ENCODE measurements around the gene GPATCH4. TPM values are rescaled to one million over a fixed set of nuclear protein-coding genes. Genes with fewer than 3 reads are reported as not detected.

Gene GPATCH4
- 33.6 TPM for polyA plus RNA-seq (2012; ENCODE audit: low read depth, missing spikeins)

DNA sequence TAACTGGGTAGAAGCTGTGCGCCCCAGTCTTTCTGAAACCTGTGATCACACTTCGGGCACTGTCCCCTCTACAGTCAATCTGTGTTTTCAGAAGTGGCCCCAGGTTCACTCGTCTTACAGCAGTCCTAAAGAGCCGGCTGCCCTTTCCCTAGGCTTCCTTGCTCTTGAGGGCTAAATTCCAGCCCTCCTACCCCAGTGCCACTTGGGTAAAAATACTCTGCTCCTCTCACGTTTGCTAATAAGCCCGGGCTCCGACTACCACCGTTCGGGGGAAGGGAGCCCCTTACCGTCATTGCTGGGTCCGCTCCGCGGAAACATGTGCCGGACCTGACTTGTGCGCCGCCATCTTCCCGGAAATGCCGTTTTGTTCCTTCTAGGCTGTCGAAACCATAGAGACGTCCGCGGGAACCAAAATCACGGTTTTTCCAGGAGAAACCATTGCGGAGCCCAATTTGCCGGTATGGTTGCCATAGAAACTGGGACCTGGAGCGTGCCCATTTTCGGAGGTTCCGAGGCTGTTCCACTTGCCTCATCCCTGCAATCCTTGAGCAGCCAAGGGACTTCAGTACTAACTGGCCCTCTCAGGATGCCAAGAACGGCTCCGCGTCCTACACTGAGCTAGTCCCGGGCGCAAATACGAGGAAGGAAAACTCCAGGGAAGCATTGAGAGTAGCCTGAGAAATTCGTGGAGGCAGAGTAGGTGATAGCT, at the start of gene GPATCH4:
GPATCH4 (minus strand) TSS at position 358 of the 709 bp plus-strand sequence.
- DNase-seq (ENCODE audit: insufficient read length, low spot score) (no peak), FAIRE-seq (peak; percentile 76)
- peak; percentile 91 for TF ChIP-seq POLR2A (IDR thresholded peaks at IDR 0.05; ENCODE audit: low read depth, low read length)
- peak; percentile 97 for TF ChIP-seq TAF1 (IDR thresholded peaks at IDR 0.05; ENCODE audit: low read depth, low read length)
- TF ChIP-seq SPI1 (IDR thresholded peaks at IDR 0.05; ENCODE audit: low read depth, low read length) = no peak
- peak; percentile 75 for TF ChIP-seq POU2F2 (IDR thresholded peaks at IDR 0.05; ENCODE audit: low read depth, low read length)
- TF ChIP-seq POLR2AphosphoS5 (IDR thresholded peaks at IDR 0.05; ENCODE audit: low read depth, low read length) = peak; percentile 90
- TF ChIP-seq PAX5 (IDR thresholded peaks at IDR 0.05; ENCODE audit: insufficient read depth, low read length, severe bottlenecking) = no peak

DNA sequence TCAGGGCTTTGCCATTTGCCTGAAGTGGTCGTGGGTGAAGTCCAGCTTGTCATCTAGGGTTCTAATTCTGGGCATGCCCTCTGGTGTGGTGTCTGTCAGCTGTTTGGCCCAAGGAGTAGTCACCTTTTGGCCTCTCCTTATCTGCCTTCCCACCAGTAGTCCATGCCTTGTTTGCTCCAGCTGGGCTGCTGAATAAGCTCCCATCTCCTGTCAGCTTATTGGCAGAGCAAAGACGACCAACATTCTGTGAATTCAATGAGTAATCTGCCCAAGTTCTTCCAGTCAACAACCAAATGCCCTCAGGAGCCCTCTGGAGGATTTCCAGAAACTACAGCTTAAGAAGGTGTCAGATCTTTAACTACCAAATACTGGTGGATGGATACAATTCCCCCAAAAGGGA, 47.7 kb upstream of the GPATCH4 start:
- FAIRE-seq (no peak), DNase-seq (ENCODE audit: insufficient read length, low spot score) (no peak)
- TF ChIP-seq POLR2A (IDR thresholded peaks at IDR 0.05; ENCODE audit: low read depth, low read length) (no peak), PAX5 (IDR thresholded peaks at IDR 0.05; ENCODE audit: insufficient read depth, low read length, severe bottlenecking) (no peak), POLR2AphosphoS5 (IDR thresholded peaks at IDR 0.05; ENCODE audit: low read depth, low read length) (no peak), SPI1 (IDR thresholded peaks at IDR 0.05; ENCODE audit: low read depth, low read length) (no peak), POU2F2 (IDR thresholded peaks at IDR 0.05; ENCODE audit: low read depth, low read length) (no peak), TAF1 (IDR thresholded peaks at IDR 0.05; ENCODE audit: low read depth, low read length) (no peak)

DNA sequence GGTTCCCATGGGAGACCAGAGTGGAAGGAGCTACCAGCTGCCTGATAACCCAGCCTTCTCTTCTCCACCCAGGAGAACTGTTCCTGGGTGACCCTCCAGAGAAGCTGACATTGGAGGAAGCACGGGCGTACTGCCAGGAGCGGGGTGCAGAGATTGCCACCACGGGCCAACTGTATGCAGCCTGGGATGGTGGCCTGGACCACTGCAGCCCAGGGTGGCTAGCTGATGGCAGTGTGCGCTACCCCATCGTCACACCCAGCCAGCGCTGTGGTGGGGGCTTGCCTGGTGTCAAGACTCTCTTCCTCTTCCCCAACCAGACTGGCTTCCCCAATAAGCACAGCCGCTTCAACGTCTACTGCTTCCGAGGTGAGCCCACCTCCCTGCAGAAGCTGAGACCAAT, 47.2 kb upstream of the GPATCH4 start:
- no peak for TF ChIP-seq POLR2AphosphoS5 (IDR thresholded peaks at IDR 0.05; ENCODE audit: low read depth, low read length)
- TF ChIP-seq PAX5 (IDR thresholded peaks at IDR 0.05; ENCODE audit: insufficient read depth, low read length, severe bottlenecking) = no peak
- TF ChIP-seq POLR2A (IDR thresholded peaks at IDR 0.05; ENCODE audit: low read depth, low read length) = no peak
- no peak for TF ChIP-seq POU2F2 (IDR thresholded peaks at IDR 0.05; ENCODE audit: low read depth, low read length)
- TF ChIP-seq TAF1 (IDR thresholded peaks at IDR 0.05; ENCODE audit: low read depth, low read length) = no peak
- TF ChIP-seq SPI1 (IDR thresholded peaks at IDR 0.05; ENCODE audit: low read depth, low read length) = no peak
- no peak for DNase-seq (ENCODE audit: insufficient read length, low spot score)
- no peak for FAIRE-seq

DNA sequence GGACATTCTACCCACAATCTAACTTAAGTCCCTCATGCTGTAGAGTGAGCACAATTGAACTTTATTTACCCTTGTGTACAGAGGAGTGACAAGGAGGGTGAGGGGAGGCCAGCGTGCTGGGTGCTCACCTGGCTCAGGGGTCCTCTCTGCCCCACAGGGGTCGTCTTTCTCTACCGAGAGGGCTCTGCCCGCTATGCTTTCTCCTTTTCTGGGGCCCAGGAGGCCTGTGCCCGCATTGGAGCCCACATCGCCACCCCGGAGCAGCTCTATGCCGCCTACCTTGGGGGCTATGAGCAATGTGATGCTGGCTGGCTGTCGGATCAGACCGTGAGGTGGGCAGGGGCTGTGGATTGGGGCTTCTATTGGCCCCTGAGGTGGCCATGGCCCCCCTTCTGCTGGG, 46.1 kb upstream of the GPATCH4 start:
- TF ChIP-seq POLR2AphosphoS5 (IDR thresholded peaks at IDR 0.05; ENCODE audit: low read depth, low read length) = no peak
- no peak for TF ChIP-seq POLR2A (IDR thresholded peaks at IDR 0.05; ENCODE audit: low read depth, low read length)
- TF ChIP-seq SPI1 (IDR thresholded peaks at IDR 0.05; ENCODE audit: low read depth, low read length) = no peak
- no peak for TF ChIP-seq PAX5 (IDR thresholded peaks at IDR 0.05; ENCODE audit: insufficient read depth, low read length, severe bottlenecking)
- TF ChIP-seq TAF1 (IDR thresholded peaks at IDR 0.05; ENCODE audit: low read depth, low read length) = no peak
- no peak for TF ChIP-seq POU2F2 (IDR thresholded peaks at IDR 0.05; ENCODE audit: low read depth, low read length)
- no peak for FAIRE-seq

DNA sequence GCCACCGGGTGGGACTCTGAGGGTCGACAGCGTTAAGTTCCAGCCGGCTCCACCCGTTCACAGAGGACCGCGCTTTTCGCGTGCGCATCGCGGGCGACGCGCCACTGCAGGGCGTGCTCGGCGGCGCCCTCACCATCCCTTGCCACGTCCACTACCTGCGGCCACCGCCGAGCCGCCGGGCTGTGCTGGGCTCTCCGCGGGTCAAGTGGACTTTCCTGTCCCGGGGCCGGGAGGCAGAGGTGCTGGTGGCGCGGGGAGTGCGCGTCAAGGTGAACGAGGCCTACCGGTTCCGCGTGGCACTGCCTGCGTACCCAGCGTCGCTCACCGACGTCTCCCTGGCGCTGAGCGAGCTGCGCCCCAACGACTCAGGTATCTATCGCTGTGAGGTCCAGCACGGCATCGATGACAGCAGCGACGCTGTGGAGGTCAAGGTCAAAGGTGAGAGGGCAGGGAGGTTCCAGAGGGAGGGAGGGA, 45.5 kb upstream of the GPATCH4 start:
- FAIRE-seq = no peak
- TF ChIP-seq POU2F2 (IDR thresholded peaks at IDR 0.05; ENCODE audit: low read depth, low read length) (no peak), SPI1 (IDR thresholded peaks at IDR 0.05; ENCODE audit: low read depth, low read length) (no peak), TAF1 (IDR thresholded peaks at IDR 0.05; ENCODE audit: low read depth, low read length) (no peak), POLR2A (IDR thresholded peaks at IDR 0.05; ENCODE audit: low read depth, low read length) (no peak), POLR2AphosphoS5 (IDR thresholded peaks at IDR 0.05; ENCODE audit: low read depth, low read length) (no peak), PAX5 (IDR thresholded peaks at IDR 0.05; ENCODE audit: insufficient read depth, low read length, severe bottlenecking) (no peak)
- DNase-seq (ENCODE audit: insufficient read length, low spot score) = no peak

More for the DNA sequence above, 46.1 kb upstream of the GPATCH4 start:
- no peak for DNase-seq (ENCODE audit: insufficient read length, low spot score)

DNA sequence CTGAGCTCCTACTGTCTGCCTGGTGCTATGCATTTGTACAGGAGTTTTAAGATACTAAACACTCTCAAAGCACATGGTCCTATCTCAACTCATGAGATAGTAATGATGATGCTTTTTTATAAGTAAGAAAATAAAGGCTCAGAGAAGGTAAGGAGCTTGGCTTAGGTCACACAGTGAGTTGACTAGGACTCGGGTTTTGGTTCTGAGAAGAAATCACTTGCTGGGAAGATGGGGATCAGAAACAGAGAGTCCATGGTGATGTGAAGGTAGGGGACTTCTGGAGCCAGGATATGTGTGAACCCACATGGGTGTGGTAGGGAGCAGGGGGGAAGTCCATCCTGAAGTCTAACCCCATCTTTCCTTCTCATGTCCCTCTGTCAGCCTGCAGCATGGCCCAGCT, 44.4 kb upstream of the GPATCH4 start:
- TF ChIP-seq TAF1 (IDR thresholded peaks at IDR 0.05; ENCODE audit: low read depth, low read length) (no peak), SPI1 (IDR thresholded peaks at IDR 0.05; ENCODE audit: low read depth, low read length) (no peak), POLR2AphosphoS5 (IDR thresholded peaks at IDR 0.05; ENCODE audit: low read depth, low read length) (no peak), PAX5 (IDR thresholded peaks at IDR 0.05; ENCODE audit: insufficient read depth, low read length, severe bottlenecking) (no peak), POU2F2 (IDR thresholded peaks at IDR 0.05; ENCODE audit: low read depth, low read length) (no peak), POLR2A (IDR thresholded peaks at IDR 0.05; ENCODE audit: low read depth, low read length) (no peak)
- FAIRE-seq = no peak

DNA sequence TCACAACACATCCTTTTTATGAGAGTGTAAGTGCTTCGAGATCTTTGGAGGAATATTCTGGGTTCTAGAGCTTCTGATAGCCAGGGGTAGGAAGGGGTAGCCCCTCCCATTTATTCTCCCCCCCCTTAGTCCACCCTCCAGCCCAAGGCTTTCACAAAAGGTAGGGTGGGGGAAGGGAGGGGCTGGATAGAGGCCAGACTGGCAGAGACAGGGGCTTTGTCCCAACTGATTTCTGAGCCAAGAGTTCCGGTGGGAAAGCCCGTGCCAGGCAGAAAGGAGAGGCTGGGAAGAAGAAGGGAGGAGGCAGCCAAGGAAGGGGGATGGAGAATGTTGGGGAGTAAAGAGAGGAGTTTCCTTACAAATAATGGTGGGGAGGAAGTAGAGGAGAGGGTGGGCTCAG, 43.8 kb upstream of the GPATCH4 start:
- TF ChIP-seq PAX5 (IDR thresholded peaks at IDR 0.05; ENCODE audit: insufficient read depth, low read length, severe bottlenecking) (no peak), POLR2AphosphoS5 (IDR thresholded peaks at IDR 0.05; ENCODE audit: low read depth, low read length) (no peak), SPI1 (IDR thresholded peaks at IDR 0.05; ENCODE audit: low read depth, low read length) (no peak), POLR2A (IDR thresholded peaks at IDR 0.05; ENCODE audit: low read depth, low read length) (no peak), TAF1 (IDR thresholded peaks at IDR 0.05; ENCODE audit: low read depth, low read length) (no peak), POU2F2 (IDR thresholded peaks at IDR 0.05; ENCODE audit: low read depth, low read length) (no peak)
- FAIRE-seq = no peak
- DNase-seq (ENCODE audit: insufficient read length, low spot score) = no peak

More for the DNA sequence above, 44.4 kb upstream of the GPATCH4 start:
- DNase-seq (ENCODE audit: insufficient read length, low spot score) = no peak

DNA sequence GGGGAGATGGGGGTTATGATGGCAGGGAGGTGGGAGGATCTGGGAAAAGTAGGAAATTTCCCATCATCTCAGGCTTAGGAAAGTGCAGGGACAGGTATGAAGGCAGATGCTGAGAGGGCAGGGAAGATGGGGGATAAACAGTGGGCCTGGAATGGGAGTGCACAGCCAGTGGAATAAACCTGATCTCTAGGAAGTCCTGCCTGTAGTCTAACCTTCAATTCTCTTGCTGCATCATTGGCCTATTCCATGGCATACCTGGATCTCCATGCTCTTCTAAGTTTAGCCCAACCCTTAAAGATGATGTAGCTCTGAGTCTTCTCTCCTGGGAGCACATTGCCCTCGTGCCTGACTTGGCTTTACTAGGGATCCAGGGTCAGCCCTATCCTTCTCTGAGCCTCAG, 43.4 kb upstream of the GPATCH4 start:
- TF ChIP-seq POU2F2 (IDR thresholded peaks at IDR 0.05; ENCODE audit: low read depth, low read length) = no peak
- DNase-seq (ENCODE audit: insufficient read length, low spot score) (no peak), FAIRE-seq (no peak)

DNA sequence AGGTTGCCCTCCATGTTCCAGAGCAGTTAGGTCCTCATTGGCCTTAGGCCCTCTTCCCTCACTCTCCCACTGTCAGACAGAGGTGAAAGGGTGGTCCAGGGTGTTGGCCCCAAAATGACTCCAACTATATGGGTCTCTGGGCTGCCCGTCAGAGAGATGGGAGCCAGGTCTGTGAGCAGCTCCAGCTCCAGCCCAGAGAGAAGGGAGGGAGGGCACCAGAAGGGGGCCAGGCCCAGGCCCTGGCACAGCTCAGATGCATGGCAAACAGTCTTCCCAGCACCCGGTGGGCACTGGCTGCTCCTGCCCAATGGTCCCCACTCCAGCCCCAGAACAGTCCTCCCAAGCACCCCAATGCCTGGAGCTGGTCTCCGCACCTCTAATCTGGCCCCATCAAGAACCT, 42.9 kb upstream of the GPATCH4 start:
- TF ChIP-seq TAF1 (IDR thresholded peaks at IDR 0.05; ENCODE audit: low read depth, low read length) (no peak), PAX5 (IDR thresholded peaks at IDR 0.05; ENCODE audit: insufficient read depth, low read length, severe bottlenecking) (no peak), SPI1 (IDR thresholded peaks at IDR 0.05; ENCODE audit: low read depth, low read length) (no peak), POLR2AphosphoS5 (IDR thresholded peaks at IDR 0.05; ENCODE audit: low read depth, low read length) (no peak), POU2F2 (IDR thresholded peaks at IDR 0.05; ENCODE audit: low read depth, low read length) (no peak), POLR2A (IDR thresholded peaks at IDR 0.05; ENCODE audit: low read depth, low read length) (no peak)
- FAIRE-seq (no peak), DNase-seq (ENCODE audit: insufficient read length, low spot score) (no peak)

DNA sequence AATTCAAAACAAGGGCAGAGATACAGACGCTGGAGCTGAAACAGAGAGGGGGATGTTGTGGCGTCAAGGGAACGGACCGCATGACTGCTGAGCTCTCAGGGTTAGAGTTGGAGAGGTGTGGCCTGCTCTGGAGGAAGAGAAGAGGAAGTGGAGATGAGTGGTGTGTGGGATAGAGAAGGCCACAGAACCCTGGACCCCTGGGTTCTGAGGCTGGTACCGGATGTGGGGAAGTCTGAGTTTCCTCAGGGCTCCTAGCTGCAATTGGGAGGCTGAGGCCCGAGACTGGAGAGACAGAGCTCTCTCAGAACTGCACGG, 42.5 kb upstream of the GPATCH4 start:
- FAIRE-seq (peak; percentile 66), DNase-seq (ENCODE audit: insufficient read length, low spot score) (peak; percentile 66)
- TF ChIP-seq TAF1 (IDR thresholded peaks at IDR 0.05; ENCODE audit: low read depth, low read length) (no peak), SPI1 (IDR thresholded peaks at IDR 0.05; ENCODE audit: low read depth, low read length) (peak; percentile 88), POLR2AphosphoS5 (IDR thresholded peaks at IDR 0.05; ENCODE audit: low read depth, low read length) (no peak)

All from GM12891 (cell line).